Choroid plexus epithelial cell (primary cell): ENCODE results near the gene OSMR.

Experiments
- DNase-seq: peaks from one replicate; pipeline ENCODE4 v3.0.0-alpha.2; 2010; ENCODE audit warnings: low read depth
- H3K4me3 ChIP-seq: 2 replicates; pipeline ENCODE4 v1.5.1; 2011; ENCODE audit warnings: low read depth, mild to moderate bottlenecking, control low read depth, low read length, moderate library complexity
- TF ChIP-seq, protein P1 (sequence below): conservative IDR thresholded peaks from 2 replicates; pipeline ENCODE4 v1.5.1; 2011; ENCODE audit warnings: low read depth, mild to moderate bottlenecking, control low read depth, inconsistent platforms, low read length, moderate library complexity

OSMR gene

GRCh38 chr5:38831117-38831516 lies 14.7 kb upstream of the OSMR start:
- H3K4me3 ChIP-seq = no peak overlapping the region
- no peak for DNase-seq
- TF ChIP-seq, protein P1, sequence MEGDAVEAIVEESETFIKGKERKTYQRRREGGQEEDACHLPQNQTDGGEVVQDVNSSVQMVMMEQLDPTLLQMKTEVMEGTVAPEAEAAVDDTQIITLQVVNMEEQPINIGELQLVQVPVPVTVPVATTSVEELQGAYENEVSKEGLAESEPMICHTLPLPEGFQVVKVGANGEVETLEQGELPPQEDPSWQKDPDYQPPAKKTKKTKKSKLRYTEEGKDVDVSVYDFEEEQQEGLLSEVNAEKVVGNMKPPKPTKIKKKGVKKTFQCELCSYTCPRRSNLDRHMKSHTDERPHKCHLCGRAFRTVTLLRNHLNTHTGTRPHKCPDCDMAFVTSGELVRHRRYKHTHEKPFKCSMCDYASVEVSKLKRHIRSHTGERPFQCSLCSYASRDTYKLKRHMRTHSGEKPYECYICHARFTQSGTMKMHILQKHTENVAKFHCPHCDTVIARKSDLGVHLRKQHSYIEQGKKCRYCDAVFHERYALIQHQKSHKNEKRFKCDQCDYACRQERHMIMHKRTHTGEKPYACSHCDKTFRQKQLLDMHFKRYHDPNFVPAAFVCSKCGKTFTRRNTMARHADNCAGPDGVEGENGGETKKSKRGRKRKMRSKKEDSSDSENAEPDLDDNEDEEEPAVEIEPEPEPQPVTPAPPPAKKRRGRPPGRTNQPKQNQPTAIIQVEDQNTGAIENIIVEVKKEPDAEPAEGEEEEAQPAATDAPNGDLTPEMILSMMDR = no peak

- H3K4me3 ChIP-seq = no peak overlapping the region
- TF ChIP-seq, protein P1 = peak; percentile 76
- DNase-seq = peak; percentile 79
Observed at GRCh38 chr5:38831909-38832308, 13.9 kb upstream of the OSMR start.

DNA sequence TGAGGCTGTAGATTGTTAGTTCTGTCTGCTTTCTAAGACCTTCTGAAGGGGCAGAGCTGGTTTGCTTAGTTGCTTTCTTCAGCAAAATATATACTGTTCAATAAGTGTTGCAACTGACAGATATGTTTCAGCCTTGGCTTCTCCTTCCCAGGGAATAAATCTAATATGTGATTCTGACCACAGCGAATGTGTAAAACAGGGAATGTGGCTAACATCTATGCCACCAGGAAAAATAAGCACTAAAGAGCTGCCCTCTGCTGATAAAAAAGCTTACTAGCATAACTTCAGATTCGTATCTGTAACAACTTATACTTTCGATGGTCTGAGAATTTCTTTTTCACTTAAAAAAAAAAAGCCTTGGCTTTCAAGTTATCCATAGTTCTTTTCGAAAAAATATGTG lies 13.0 kb upstream of the OSMR start:
- H3K4me3 ChIP-seq = no peak overlapping the region
- no peak for DNase-seq
- TF ChIP-seq, protein P1 = no peak

DNA sequence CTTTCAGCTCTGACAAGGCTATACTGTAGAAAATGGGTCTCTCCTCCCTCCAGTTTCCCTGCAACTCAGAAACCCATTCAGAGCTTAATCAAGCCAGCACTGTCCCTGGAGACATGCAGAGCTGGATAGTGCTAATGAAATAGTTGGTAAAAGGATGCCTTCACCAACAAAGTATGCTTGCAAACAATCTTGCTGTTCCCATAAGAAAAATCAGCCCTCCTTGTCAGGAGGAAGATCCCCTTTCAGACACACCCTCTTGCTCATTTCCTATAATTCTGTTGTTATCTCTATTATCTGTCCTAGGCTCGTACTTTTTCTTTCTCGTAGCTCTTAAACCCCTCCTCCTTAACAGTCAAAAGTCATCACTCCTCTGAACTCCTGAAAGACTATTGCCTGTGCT lies 9.9 kb upstream of the OSMR start:
- H3K4me3 ChIP-seq = no peak overlapping the region
- DNase-seq = peak; percentile 84
- TF ChIP-seq, protein P1 = no peak

DNA sequence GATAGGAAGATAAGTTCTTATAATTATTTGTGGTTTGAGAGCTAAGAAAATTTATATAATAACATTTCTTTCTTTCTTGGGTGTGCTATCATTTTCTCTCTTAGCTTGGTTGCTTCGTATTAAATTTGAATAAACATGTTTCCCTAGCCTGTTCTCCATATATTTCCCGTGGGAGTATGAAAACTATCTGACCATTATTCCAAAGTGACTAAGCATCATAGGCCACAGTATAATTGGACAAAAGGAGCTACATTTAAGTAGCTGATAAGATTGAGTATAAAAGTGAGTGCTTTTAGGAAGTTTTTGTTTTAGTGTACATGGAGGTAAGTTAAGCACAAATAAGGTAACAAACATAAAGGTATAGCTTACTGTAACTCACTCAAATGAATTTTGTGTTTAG lies 8.4 kb upstream of the OSMR start:
- no peak overlapping the region for H3K4me3 ChIP-seq
- DNase-seq = no peak
- TF ChIP-seq, protein P1 = no peak

- H3K4me3 ChIP-seq = no peak overlapping the region
- DNase-seq = no peak
- TF ChIP-seq, protein P1 = no peak
Observed at GRCh38 chr5:38837932-38838331, 7.9 kb upstream of the OSMR start.

DNA sequence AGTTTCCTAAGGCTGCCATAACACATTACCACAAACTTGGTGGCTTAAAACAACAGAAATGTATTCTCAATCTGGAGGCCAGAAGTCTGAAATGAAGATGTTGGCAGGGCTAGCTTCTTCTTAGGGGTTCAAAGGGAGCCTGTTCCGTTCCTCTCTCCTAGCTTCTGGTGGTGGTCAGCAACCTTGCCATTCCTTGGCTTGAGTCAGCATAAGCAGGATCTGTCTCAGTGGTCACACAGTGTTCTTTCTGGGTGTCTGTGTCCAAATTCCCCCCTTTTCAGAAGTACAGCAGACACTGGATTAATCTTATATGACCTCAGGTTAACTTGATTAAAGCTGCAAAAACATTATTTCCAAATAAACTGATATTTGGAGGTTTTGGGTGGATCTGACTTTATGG lies 2.1 kb upstream of the OSMR start:
- DNase-seq = peak; percentile 43
- peak overlapping the region; percentile 30 for H3K4me3 ChIP-seq
- TF ChIP-seq, protein P1 = no peak
